Neural crest cell (in vitro differentiated cells): ENCODE measurements around the gene LAG3. TPM values are rescaled to one million over a fixed set of nuclear protein-coding genes. Genes with fewer than 3 reads are reported as not detected.
A peak's percentile ranks its signal among the peaks of the same experiment; 100 is the strongest.

Source experiments
- DNase-seq: peaks from one replicate; pipeline ENCODE4 v3.0.0; 2021; ENCODE audit warnings: low read depth, mixed read lengths, low spot score
- H3K27ac Mint-ChIP-seq: one replicate; pipeline ENCODE4 v1.8.0; 2021; ENCODE audit warnings: mild to moderate bottlenecking, mixed read lengths; ENCODE audit not compliant: unreplicated experiment
- H3K27me3 Mint-ChIP-seq: 2 replicates; pipeline ENCODE4 v1.8.0; 2021; ENCODE audit warnings: low read depth, mild to moderate bottlenecking, mixed read lengths
- H3K36me3 Mint-ChIP-seq: 2 replicates; pipeline ENCODE4 v1.8.0; 2021; ENCODE audit warnings: low read depth, mild to moderate bottlenecking, mixed read lengths
- H3K4me1 Mint-ChIP-seq: 2 replicates; pipeline ENCODE4 v1.8.0; 2021; ENCODE audit warnings: mixed read lengths
- H3K4me3 Mint-ChIP-seq: one replicate; pipeline ENCODE4 v1.8.0; 2021; ENCODE audit warnings: mild to moderate bottlenecking, mixed read lengths
- H3K9me3 Mint-ChIP-seq: 2 replicates; pipeline ENCODE4 v1.8.0; 2021; ENCODE audit warnings: mixed read lengths
- CTCF ChIP-seq: fragments of 200-600 bp; sonication (generic); conservative IDR thresholded peaks from 2 replicates; pipeline ENCODE4 v1.5.0; 2021; ENCODE audit warnings: antibody characterized with exemption, mild to moderate bottlenecking
- total RNA-seq: library from RNA; stranded (reverse); gene quantifications from 2 replicates; pipeline ENCODE4 v1.2.1, GENCODE V29; 2021

LAG3 gene
- total RNA-seq, 1 donor from 2014 or later = 4.9 TPM

DNA sequence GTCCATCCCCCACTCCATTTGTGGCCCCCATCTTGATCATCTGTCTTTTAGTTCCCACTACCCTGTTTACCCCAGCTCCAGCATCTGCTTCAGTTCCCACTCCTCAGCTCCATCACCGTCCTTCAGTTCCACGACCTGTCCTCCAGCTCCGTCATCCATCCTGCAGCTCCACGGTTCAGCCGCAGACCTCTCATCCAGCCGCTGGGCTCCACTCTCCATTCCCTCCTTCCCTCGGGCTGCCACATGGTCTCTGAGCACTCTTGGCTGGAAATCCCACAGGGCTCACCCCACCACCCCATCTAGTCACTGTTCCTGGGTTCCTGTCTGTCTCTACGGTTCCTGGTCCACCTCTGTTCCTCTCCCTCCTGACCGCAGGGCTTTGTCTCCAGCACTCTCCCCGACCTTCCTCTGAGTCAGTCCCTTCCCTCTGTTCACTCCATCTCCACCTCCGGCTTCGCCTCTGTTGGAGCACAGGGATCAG lies 52.6 kb downstream of the LAG3 start:
- no peak for DNase-seq
- H3K27me3 Mint-ChIP-seq = peaks cover 9% of the 10 kb centered on the region
- H3K4me3 Mint-ChIP-seq = peak overlapping the region; percentile 77
- peaks cover 69% of the 10 kb centered on the region for H3K4me1 Mint-ChIP-seq
- no peaks in the 10 kb centered on the region for H3K9me3 Mint-ChIP-seq
- H3K36me3 Mint-ChIP-seq = peaks cover 5% of the 10 kb centered on the region
- no peak overlapping the region for H3K27ac Mint-ChIP-seq
- no peak for TF ChIP-seq CTCF

DNA sequence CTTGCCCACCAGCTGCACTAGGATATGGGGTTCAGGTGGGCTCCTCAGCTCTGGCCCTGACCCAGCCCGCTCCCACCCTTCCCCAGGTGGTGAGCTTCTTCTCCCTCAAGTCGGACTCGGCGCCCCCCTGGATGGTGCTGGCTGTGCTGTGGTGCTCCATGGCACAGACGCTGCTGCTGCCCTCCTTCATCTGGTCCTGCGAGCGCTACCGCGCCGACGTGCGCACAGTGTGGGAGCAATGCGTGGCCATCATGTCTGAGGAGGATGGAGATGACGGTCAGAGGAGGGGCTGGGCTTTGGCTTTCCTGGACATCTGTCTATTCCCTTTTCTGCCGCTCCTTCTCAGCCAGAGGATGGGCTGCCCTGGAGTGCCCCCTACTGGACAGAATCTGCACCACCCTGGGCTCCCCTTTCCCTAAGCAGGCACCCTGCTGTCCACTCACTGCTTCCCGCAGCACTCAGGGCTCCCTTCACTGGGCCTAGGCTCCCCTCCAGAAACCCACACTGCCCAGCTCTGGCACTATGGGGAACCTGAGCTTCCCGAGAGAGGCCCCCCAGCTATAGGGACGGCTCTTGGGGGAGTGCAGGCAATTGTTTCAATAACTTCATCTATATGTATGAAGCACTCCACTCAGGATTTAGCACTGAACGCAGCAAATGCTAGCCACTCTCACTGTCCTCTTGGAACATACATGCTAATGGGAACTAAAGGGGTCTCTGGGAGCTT lies 53.2 kb downstream of the LAG3 start:
- peak; percentile 99 for TF ChIP-seq CTCF
- peak; percentile 96 for DNase-seq
- Mint-ChIP-seq H3K4me3 (peak overlapping the region; percentile 77), H3K27me3 (peaks cover 9% of the 10 kb centered on the region), H3K27ac (no peak overlapping the region), H3K36me3 (peaks cover 5% of the 10 kb centered on the region), H3K4me1 (peaks cover 65% of the 10 kb centered on the region), H3K9me3 (no peaks in the 10 kb centered on the region)

DNA sequence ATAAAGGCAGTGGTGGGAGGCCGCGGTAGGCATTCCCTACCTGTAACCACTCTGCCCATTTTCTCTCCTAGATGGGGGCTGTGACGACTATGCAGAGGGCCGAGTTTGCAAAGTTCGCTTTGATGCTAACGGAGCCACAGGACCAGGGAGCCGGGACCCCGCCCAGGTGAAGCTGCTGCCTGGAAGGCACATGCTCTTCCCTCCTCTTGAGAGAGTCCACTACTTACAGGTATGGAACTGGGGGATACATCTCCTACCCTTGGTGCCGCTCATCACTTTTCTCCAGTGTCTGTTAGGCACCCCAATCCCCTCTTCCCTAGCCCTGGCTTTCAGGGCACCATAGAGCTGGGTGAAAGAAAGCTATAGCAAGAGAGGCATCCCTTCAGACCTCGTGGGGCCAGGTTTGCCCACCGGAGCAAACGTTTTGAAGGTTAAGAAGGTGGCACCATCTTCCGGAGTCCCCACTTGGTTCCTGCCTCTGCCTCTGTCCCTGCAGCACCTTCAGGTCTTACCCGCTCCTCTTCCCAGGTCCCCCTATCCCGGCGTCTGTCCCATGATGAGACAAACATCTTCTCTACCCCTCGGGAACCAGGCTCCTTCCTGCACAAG lies 53.9 kb downstream of the LAG3 start:
- H3K9me3 Mint-ChIP-seq = no peaks in the 10 kb centered on the region
- no peak for DNase-seq
- peaks cover 7% of the 10 kb centered on the region for H3K36me3 Mint-ChIP-seq
- H3K4me3 Mint-ChIP-seq = peak overlapping the region; percentile 77
- no peak overlapping the region for H3K27ac Mint-ChIP-seq
- no peak for TF ChIP-seq CTCF
- H3K4me1 Mint-ChIP-seq = peaks cover 63% of the 10 kb centered on the region
- H3K27me3 Mint-ChIP-seq = peaks cover 9% of the 10 kb centered on the region

GRCh38 chr12:6826734-6827436 lies 54.6 kb downstream of the LAG3 start:
- TF ChIP-seq CTCF = no peak
- H3K9me3 Mint-ChIP-seq = no peaks in the 10 kb centered on the region
- no peak for DNase-seq
- H3K36me3 Mint-ChIP-seq = peaks cover 7% of the 10 kb centered on the region
- peak overlapping the region; percentile 93 for H3K4me3 Mint-ChIP-seq
- H3K4me1 Mint-ChIP-seq = peaks cover 60% of the 10 kb centered on the region
- peaks cover 9% of the 10 kb centered on the region for H3K27me3 Mint-ChIP-seq
- H3K27ac Mint-ChIP-seq = peak overlapping the region; percentile 85

- Mint-ChIP-seq H3K4me1 (peaks cover 56% of the 10 kb centered on the region), H3K27ac (peak overlapping the region; percentile 85), H3K9me3 (no peaks in the 10 kb centered on the region), H3K36me3 (peaks cover 7% of the 10 kb centered on the region), H3K27me3 (peaks cover 9% of the 10 kb centered on the region), H3K4me3 (peak overlapping the region; percentile 93)
- peak; percentile 87 for DNase-seq
- TF ChIP-seq CTCF = no peak
Observed at GRCh38 chr12:6827437-6827911, 55.2 kb downstream of the LAG3 start.

Other genes starting within 250 kb of the LAG3 start
- 3,867 and 3,984 TPM in 2 replicates for gene GAPDH, start 238.0 kb upstream of the LAG3 start, total RNA-seq
- 27.2 and 28.9 TPM in 2 replicates for gene IFFO1, start 216.5 kb upstream of the LAG3 start, total RNA-seq
- 73.3 and 75.1 TPM in 2 replicates for gene NOP2, start 204.2 kb upstream of the LAG3 start, total RNA-seq
- 476 and 492 TPM in 2 replicates for gene CHD4, start 165.1 kb upstream of the LAG3 start, total RNA-seq
- gene LPAR5, start 136.6 kb upstream of the LAG3 start, total RNA-seq = not detected in 2 replicates
- gene ACRBP, start 125.1 kb upstream of the LAG3 start, total RNA-seq = 1.9 and 2.4 TPM in 2 replicates
- gene ING4, start 109.4 kb upstream of the LAG3 start, total RNA-seq = 37.9 TPM in 2 replicates
- 93.2 and 94.3 TPM in 2 replicates for gene ZNF384, start 83.1 kb upstream of the LAG3 start, total RNA-seq
- 8.6 and 8.7 TPM in 2 replicates for gene PIANP, start 71.7 kb upstream of the LAG3 start, total RNA-seq
- gene COPS7A, start 48.5 kb upstream of the LAG3 start, total RNA-seq = 37.5 and 37.7 TPM in 2 replicates
- 203 and 217 TPM in 2 replicates for gene MLF2, start 19.4 kb upstream of the LAG3 start, total RNA-seq
- gene PTMS, start 6.2 kb upstream of the LAG3 start, total RNA-seq = 629 and 669 TPM in 2 replicates
- 3.8 and 4.1 TPM in 2 replicates for gene CD4, start 17.0 kb downstream of the LAG3 start, total RNA-seq
- gene GPR162, start 49.3 kb downstream of the LAG3 start, total RNA-seq = 16.4 and 17.4 TPM in 2 replicates
- gene P3H3, start 55.9 kb downstream of the LAG3 start, total RNA-seq = 47.4 and 52.7 TPM in 2 replicates
- gene GNB3, start 68.4 kb downstream of the LAG3 start, total RNA-seq = 21.2 and 22.2 TPM in 2 replicates
- gene CDCA3, start 78.8 kb downstream of the LAG3 start, total RNA-seq = 67.9 and 71.7 TPM in 2 replicates
- 172 and 173 TPM in 2 replicates for gene USP5, start 79.6 kb downstream of the LAG3 start, total RNA-seq
- gene TPI1, start 95.0 kb downstream of the LAG3 start, total RNA-seq = 685 and 713 TPM in 2 replicates
- gene SPSB2, start 100.8 kb downstream of the LAG3 start, total RNA-seq = 6.2 and 7.0 TPM in 2 replicates
- gene LRRC23, start 132.3 kb downstream of the LAG3 start, total RNA-seq = 4.8 and 5.2 TPM in 2 replicates
- 67.5 and 68.4 TPM in 2 replicates for gene ENO2, start 142.1 kb downstream of the LAG3 start, total RNA-seq
- 118 and 122 TPM in 2 replicates for gene ATN1, start 155.4 kb downstream of the LAG3 start, total RNA-seq
- gene RNU7-1, start 171.3 kb downstream of the LAG3 start, total RNA-seq = not detected in 2 replicates
- gene C12orf57, start 171.5 kb downstream of the LAG3 start, total RNA-seq = 293 and 298 TPM in 2 replicates
- gene PTPN6, start 178.8 kb downstream of the LAG3 start, total RNA-seq = 0.73 and 1.1 TPM in 2 replicates
- gene PHB2, start 198.1 kb downstream of the LAG3 start, total RNA-seq = 330 and 335 TPM in 2 replicates
- gene EMG1, start 198.4 kb downstream of the LAG3 start, total RNA-seq = 57.5 and 65.5 TPM in 2 replicates
- gene LPCAT3, start 246.0 kb downstream of the LAG3 start, total RNA-seq = 29.7 and 32.8 TPM in 2 replicates